GM19351 (cell line): ENCODE data around the gene CFC1B.
"Not testable (repeated sequence)": the region's sequence is repeated elsewhere in the genome, so short reads cannot be mapped to it uniquely, and the experiment has no call there.

Experiments
- ATAC-seq: cut with Tn5 transposase; IDR thresholded peaks from one replicate; pipeline ENCODE4 v1.9.1; 2021; ENCODE audit warnings: mild to moderate bottlenecking, moderate library complexity; ENCODE audit not compliant: unreplicated experiment

CFC1B gene

DNA sequence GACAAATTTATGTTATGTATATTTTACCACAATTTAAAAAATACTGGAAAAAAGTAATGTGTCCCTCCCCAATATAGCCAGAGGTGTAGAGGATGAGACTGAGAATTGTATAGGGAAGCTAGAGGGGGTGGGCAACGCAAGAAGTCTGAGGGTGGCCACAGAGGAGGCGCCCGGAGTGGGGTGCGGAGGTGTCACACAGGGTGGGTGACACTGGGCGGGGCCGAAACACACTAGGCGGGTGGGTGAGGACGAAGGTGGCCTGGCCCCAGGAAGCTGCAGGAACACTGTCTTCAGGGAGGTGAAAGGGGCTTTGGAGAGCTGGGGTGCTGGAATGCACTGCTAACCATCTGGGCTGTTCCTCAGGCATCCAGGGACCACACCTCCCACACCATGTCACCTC, 35.4 kb downstream of the CFC1B start:
- not testable (repeated sequence) for ATAC-seq

DNA sequence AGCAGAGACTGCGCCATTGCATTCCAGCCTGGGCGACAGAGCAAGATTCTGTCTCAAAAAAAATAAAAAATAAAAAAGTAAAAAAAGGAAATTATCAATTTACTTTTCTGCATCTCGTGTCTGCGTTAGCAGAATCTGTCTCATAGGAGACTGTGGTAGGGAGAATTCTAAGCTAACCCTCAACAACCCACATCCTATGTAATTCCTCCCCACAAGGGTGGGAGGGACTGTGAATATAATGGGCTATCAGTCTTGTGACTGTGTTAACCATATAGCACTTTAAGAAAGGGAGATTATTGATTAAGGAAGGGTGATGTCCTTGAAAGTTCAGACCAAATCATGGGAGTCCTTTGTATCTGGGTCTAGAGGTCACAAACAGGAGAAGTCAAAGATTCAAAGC, 45.1 kb downstream of the CFC1B start:
- not testable (repeated sequence) for ATAC-seq

DNA sequence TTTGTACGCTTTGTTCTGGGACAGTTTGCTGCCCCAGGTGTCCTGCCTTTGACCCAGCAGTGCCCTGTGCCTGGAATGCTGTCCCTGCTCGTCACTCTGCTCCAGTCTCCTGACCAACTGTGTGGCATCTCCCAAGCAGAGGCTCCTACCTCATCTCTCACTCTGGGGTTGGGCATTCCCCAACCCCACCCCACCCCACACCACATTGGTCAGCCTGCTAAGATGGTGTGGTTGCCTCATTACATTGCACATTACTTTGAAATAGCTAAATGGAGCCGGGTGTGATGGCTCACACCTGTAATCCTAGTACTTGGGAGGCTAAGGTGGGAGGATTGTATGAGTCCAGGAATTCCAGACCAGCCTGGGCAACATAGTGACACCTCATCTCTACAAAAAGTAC, 50.9 kb downstream of the CFC1B start:
- ATAC-seq, result not testable (repeated sequence)

DNA sequence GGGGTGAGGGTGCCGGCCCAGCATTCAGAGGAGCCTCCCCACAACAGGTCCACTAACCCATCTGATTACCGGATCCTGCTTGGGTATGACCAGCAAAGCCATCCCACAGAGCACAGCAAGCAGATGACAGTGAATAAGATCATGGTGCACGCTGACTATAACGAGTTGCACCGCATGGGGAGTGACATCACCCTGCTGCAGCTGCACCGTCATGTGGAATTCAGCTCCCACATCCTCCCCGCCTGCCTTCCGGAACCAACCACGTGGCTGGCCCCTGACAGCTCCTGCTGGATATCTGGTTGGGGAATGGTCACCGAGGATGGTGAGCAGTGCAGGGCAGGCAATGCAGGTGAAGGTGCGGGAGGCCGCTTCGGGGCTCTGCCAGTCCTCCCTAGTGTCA, 53.2 kb downstream of the CFC1B start:
- not testable (repeated sequence) for ATAC-seq

DNA sequence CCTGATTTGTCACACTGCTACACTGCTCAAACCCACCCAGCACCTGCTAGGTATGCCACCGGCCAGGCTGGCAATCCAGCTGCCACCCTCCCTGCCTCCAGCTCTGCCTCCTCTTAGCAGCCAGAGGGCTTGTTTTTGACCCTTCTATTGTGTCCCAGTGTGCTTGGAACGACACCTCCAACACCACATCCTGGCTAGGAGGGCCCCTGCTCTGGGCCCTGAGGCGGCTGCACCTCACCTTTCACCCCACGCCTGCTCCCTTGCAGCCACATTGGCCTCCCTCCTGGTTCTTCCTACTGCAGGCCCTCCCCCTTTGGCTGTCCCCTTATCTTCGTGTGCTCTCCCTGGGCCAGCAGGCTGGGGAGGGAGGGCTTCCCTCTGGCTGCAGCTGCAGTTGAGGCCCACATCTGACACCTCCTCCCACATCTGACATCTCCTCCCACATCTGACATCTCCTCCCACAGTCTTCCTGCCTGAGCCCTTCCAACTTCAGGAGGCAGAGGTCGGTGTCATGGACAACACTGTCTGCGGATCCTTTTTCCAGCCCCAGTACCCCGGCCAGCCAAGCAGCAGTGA, 55.3 kb downstream of the CFC1B start:
- not testable (repeated sequence) for ATAC-seq

DNA sequence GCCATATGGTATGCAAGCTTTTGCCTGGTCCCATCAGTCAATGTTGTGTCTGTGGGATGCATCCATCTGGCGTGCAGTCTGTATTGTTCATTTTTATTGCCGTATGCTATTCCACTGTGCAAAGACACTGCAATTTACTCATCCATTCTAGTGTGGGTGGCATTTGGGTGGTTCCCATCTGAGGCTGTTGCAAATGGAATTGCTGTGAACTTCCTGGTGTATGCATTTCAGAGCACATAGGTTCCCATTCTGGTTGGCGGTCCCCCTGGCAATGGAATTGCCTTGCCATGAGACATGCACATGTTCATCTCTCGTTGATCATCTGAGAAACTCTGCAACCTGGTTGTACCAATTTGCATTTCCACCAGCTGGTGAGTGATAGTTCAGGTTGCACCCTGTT, 56.5 kb downstream of the CFC1B start:
- ATAC-seq, result not testable (repeated sequence)
